Activated naive CD4-positive, alpha-beta T cell treated with anti-CD3 and anti-CD28 coated beads, Interleukin-2, amount 50 U/mL, for 24 hours (primary cell): ENCODE data around the gene PCGF2.

ENCODE experiments used
- H3K27ac Mint-ChIP-seq: one replicate; pipeline ENCODE4 v1.8.0; 2021; ENCODE audit warnings: mild to moderate bottlenecking, mixed read lengths
- H3K27me3 Mint-ChIP-seq: one replicate; pipeline ENCODE4 v1.8.0; 2021; ENCODE audit warnings: mixed read lengths
- H3K36me3 Mint-ChIP-seq: one replicate; pipeline ENCODE4 v1.8.0; 2021; ENCODE audit warnings: mixed read lengths
- H3K4me1 Mint-ChIP-seq: one replicate; pipeline ENCODE4 v1.8.0; 2021; ENCODE audit warnings: mixed read lengths
- H3K4me3 Mint-ChIP-seq: one replicate; pipeline ENCODE4 v1.8.0; 2021; ENCODE audit warnings: mild to moderate bottlenecking, mixed read lengths
- H3K9me3 Mint-ChIP-seq: one replicate; pipeline ENCODE4 v1.8.0; 2021; ENCODE audit warnings: mixed read lengths

PCGF2 gene

GRCh38 chr17:38766341-38766740 is 18.2 kb upstream of the PCGF2 start:
- Mint-ChIP-seq H3K36me3 (peaks cover 17% of the 10 kb centered on the region), H3K9me3 (no peaks in the 10 kb centered on the region), H3K27me3 (no peaks in the 10 kb centered on the region), H3K27ac (peak overlapping the region; percentile 26), H3K4me3 (no peak overlapping the region), H3K4me1 (peaks cover 5% of the 10 kb centered on the region)

DNA sequence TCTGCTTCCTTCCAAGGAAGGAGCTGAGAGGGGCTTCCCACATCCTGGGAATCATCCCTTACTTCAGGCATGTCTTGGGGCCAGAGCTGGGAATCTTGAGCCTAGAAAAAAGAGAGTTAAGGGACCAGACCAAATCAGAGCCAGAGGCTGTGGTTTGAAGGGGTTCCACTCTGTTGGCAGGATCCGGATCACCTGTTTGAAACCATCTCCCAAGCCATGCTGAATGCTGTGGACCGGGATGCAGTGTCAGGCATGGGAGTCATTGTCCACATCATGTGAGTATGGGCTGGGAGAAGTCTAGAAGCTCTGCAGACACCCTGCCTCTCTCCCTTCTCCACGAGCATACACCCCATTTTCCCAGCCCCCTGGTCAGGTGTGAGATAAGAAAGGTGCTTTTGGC is 14.1 kb upstream of the PCGF2 start:
- Mint-ChIP-seq H3K9me3 (no peaks in the 10 kb centered on the region), H3K36me3 (peaks cover 17% of the 10 kb centered on the region), H3K4me3 (no peak overlapping the region), H3K27ac (peak overlapping the region; percentile 51), H3K4me1 (peaks cover 13% of the 10 kb centered on the region), H3K27me3 (no peaks in the 10 kb centered on the region)

DNA sequence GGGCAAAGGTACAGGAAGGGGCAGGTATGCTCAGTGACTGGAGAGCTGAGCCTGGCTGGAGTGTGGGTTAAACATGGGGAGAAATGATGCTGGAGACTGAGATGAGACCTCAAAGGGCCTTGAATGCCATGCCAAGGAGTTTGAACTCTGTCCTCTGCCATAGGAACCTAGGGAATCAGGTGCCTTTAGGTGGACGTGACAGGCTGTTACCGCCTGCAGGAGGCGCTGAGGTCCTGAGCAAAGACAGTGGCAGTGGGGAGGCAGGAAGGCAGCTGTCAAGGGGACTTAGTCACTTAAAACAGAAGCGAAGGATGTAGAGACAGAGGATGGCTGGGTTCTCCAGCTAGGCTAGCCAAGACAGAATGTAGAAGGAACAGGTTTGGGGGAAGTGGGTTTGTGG is 13.5 kb upstream of the PCGF2 start:
- H3K4me3 Mint-ChIP-seq, result no peak overlapping the region
- H3K27me3 Mint-ChIP-seq, result no peaks in the 10 kb centered on the region
- no peaks in the 10 kb centered on the region for H3K9me3 Mint-ChIP-seq
- peak overlapping the region; percentile 75 for H3K27ac Mint-ChIP-seq
- H3K4me1 Mint-ChIP-seq, result peaks cover 13% of the 10 kb centered on the region
- H3K36me3 Mint-ChIP-seq, result peaks cover 17% of the 10 kb centered on the region

- Mint-ChIP-seq H3K36me3 (peaks cover 13% of the 10 kb centered on the region), H3K9me3 (no peaks in the 10 kb centered on the region), H3K27me3 (peaks cover 6% of the 10 kb centered on the region), H3K27ac (peak overlapping the region; percentile 100), H3K4me3 (peak overlapping the region; percentile 98), H3K4me1 (peaks cover 40% of the 10 kb centered on the region)
Observed at GRCh38 chr17:38753071-38753506, 5.0 kb upstream of the PCGF2 start.

GRCh38 chr17:38752308-38753070 is 4.4 kb upstream of the PCGF2 start, which contains the start of gene PSMB3:
Gene PSMB3, plus strand, starts transcription at chr17:38752741. Its CDS starts 86 bp downstream, at chr17:38752827.
- H3K4me1 Mint-ChIP-seq, result peaks cover 40% of the 10 kb centered on the region
- peak within 1 kb of the TSS; percentile 98 for H3K4me3 Mint-ChIP-seq
- peak within 1 kb of the TSS; percentile 100 for H3K27ac Mint-ChIP-seq
- H3K36me3 Mint-ChIP-seq, result peaks cover 13% of the 10 kb centered on the region
- peaks cover 8% of the 10 kb centered on the region for H3K27me3 Mint-ChIP-seq
- no peaks in the 10 kb centered on the region for H3K9me3 Mint-ChIP-seq

DNA sequence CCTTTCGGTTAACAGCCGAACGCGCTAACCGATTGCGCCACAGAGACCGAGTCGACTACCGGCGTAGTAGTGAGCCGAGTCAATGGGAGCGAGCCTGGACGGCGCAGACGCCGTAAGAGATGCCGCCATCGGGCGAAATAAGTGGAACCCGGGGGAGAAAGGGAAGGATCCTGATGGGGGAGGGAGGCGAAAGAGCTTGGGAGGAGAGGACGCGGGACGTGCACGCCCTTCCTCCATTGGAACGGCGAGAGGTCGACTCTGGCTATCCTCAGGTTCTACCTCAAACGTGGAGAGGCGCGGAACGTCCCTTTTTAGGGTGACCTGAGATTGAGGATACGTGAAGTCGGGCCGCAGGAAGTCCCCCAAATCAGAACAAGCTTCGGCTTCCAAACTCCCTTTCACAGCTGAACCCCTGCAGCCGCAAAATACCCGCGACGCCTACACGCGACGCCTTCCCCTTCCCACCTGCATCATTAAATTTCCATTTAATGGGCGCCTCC is 3.7 kb upstream of the PCGF2 start:
- Mint-ChIP-seq H3K36me3 (peaks cover 13% of the 10 kb centered on the region), H3K4me3 (peak overlapping the region; percentile 98), H3K27ac (peak overlapping the region; percentile 100), H3K9me3 (no peaks in the 10 kb centered on the region), H3K27me3 (peaks cover 9% of the 10 kb centered on the region), H3K4me1 (peaks cover 41% of the 10 kb centered on the region)

GRCh38 chr17:38751144-38751807 is 3.1 kb upstream of the PCGF2 start:
- Mint-ChIP-seq H3K36me3 (peaks cover 13% of the 10 kb centered on the region), H3K9me3 (no peaks in the 10 kb centered on the region), H3K27me3 (peaks cover 13% of the 10 kb centered on the region), H3K4me3 (peak overlapping the region; percentile 98), H3K4me1 (peaks cover 47% of the 10 kb centered on the region), H3K27ac (peak overlapping the region; percentile 100)

DNA sequence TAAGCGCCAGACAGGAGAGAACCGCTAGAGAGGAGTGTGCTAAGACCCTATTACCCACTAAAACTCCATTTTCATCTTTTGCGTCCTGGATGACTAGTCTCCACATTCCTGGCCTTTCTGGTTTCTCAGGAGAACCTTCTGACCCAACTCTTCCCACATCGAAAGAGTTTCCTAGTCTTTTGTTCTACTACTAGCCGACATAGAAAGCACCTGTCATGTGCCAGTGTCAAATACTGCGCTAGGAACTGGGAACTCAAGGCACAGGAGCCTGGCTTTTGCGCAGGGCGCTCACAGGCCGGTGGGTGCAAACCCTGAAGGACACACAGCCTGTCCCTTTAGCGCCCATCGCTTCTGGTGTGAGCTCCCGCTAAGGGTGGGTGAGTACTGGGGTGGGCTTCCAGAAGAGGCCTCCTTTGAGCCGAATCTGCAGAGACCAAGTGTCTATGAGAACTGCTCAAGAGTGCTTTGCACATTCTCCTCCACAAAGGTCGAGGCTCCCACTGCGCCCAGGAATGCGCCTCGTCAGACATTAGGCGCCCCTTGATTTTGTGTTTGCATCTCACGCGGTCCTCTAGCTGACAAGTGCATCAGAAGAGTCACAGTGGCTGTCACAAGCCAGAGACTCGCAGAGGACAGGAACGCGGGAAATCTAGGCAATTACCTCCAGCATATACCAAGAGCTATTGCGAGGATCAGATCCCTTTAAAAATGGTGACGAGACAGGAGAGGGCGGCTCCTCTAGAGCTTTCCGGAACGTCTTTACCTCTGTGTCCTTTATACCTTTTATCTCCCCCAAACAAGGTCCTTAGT is 2.4 kb upstream of the PCGF2 start:
- Mint-ChIP-seq H3K4me3 (peak overlapping the region; percentile 98), H3K4me1 (peaks cover 42% of the 10 kb centered on the region), H3K27ac (peak overlapping the region; percentile 100), H3K27me3 (peaks cover 16% of the 10 kb centered on the region), H3K9me3 (no peaks in the 10 kb centered on the region), H3K36me3 (peaks cover 13% of the 10 kb centered on the region)

DNA sequence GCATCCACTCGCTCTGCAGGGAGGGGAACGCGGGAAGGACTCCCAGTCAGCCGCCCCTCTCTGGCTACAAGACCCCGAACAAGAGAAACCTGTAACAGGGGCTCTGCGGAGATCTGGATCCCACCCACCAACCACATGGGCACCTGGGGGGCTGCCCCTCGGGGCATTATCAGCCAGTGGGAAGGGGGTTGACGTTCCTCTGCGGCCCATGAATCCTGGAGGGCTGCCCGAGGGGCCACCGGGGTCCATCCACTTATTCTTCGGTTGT is 1.8 kb upstream of the PCGF2 start:
- Mint-ChIP-seq H3K9me3 (no peaks in the 10 kb centered on the region), H3K36me3 (peaks cover 12% of the 10 kb centered on the region), H3K27me3 (peaks cover 16% of the 10 kb centered on the region), H3K27ac (no peak overlapping the region), H3K4me1 (peaks cover 42% of the 10 kb centered on the region), H3K4me3 (peak overlapping the region; percentile 98)

DNA sequence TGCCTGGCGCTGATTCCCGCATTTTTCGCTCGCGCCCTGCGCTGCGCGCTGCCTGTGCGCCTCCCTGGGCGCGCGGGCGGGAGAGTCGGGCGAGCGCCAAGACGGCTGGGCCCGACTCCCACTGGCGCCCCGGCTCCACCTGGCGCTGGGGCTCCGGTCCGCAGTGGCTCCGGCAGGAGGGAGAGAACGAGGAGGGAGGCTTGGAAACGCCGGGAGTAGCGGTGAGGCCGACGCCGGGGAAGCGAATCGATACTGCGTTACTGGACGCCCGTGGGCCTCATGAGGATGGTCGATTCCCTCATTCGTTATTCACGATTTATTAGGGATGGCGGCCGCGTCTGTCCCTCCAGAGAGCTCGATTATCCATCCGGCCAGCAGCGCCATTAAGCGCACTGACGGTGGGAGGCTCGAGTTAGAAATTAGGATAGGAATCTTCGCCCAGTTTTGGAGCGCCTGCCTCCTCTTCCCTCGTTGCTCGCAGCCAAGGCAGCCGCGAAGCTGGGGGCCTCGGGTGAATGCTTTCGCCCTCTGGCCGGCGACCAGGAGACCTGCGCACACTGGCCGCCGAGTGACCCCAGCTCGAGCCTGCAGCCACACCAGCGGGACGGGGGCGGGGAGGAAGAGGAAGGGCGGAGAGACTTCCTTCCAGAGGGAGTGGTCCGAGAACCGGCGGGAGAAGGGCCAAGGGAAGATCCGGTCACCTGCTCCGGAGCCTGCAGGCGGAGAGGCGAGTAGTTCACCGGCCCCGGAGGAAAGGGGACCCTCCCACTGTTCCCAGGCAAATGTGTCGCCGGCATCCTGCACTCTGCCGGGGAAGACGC is 1.3 kb upstream of the PCGF2 start:
- H3K36me3 Mint-ChIP-seq, result peaks cover 9% of the 10 kb centered on the region

GRCh38 chr17:38748892-38749222 is 721 bp upstream of the PCGF2 start:
- H3K4me3 Mint-ChIP-seq, result peak overlapping the region; percentile 47
- peaks cover 8% of the 10 kb centered on the region for H3K36me3 Mint-ChIP-seq
- H3K4me1 Mint-ChIP-seq, result peaks cover 35% of the 10 kb centered on the region
- H3K27me3 Mint-ChIP-seq, result peaks cover 16% of the 10 kb centered on the region
- no peak overlapping the region for H3K27ac Mint-ChIP-seq
- H3K9me3 Mint-ChIP-seq, result no peaks in the 10 kb centered on the region

More for the DNA sequence above, 1.3 kb upstream of the PCGF2 start:
- peaks cover 39% of the 10 kb centered on the region for H3K4me1 Mint-ChIP-seq
- H3K9me3 Mint-ChIP-seq, result no peaks in the 10 kb centered on the region
- H3K27me3 Mint-ChIP-seq, result peaks cover 16% of the 10 kb centered on the region
- peak overlapping the region; percentile 98 for H3K4me3 Mint-ChIP-seq
- H3K27ac Mint-ChIP-seq, result no peak overlapping the region

DNA sequence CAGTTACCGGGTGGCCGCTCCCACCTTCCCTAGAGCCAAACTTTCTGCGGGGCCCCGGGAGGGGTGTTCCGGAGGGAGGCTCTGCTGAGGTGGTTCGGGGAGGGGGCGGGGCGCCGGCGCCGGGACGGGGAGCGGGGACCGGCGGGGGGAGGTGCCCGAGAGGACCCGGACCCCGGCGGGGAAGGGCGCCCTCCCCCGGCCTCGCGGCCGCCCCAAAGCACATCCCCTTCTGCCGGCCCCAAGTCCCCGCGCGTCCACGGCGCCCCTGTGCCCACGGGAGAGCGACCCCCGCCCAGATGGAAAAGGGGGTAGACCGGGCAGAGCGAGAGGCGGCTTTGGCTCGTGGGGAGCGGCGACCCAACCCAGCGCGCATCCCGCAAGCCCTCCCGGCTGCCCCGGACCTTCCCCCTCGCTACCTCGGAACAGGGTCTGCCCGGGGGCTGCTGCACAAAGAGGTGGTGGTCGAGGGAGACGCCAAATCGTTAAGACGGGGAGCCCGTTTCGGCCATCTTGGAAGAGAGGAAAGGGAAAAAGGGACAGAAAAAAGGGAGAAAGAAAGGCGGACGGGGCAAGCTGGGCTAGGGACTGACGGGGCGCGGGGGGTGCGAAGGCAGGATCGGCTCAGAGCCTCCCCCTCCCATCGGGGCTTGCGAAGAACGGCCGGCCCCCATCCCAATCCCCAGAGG is 530 bp downstream of the PCGF2 start:
- Mint-ChIP-seq H3K9me3 (no peaks in the 10 kb centered on the region), H3K27me3 (peaks cover 17% of the 10 kb centered on the region), H3K27ac (no peak overlapping the region), H3K4me3 (peak overlapping the region; percentile 66), H3K36me3 (peaks cover 3% of the 10 kb centered on the region), H3K4me1 (peaks cover 29% of the 10 kb centered on the region)

DNA sequence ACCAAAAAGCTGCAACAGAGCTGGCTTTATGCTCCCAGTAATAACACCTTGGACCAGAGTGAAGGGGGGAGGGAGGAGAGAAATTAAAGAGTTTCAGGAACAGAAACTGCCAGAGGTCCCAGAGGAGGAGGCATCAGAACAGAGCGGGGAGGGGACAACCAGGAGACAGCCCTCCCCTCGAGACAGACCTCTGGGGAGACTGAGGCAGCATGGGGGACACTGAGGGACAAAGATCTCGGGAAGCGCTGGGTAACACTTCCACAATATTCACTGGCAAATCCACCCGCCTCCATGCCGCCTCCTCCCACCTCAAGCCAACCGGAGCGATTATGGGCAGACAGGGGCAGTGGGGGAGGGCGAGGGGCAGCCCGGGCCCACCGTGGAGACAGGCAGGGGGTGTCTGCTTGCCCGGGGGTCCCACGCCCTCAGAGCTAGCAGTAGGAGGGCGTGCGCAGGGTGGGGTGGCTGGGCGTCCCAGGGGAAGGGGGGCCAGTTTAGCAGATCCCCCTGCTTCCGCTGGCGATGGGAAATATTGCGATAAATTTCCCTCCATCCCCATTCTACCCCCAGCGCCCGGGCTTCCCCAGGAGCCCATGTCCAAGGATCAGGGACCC is 1.2 kb downstream of the PCGF2 start:
- peaks cover 19% of the 10 kb centered on the region for H3K27me3 Mint-ChIP-seq
- H3K36me3 Mint-ChIP-seq, result peaks cover 1% of the 10 kb centered on the region
- H3K9me3 Mint-ChIP-seq, result no peaks in the 10 kb centered on the region
- peak overlapping the region; percentile 60 for H3K4me3 Mint-ChIP-seq
- H3K27ac Mint-ChIP-seq, result no peak overlapping the region
- H3K4me1 Mint-ChIP-seq, result peaks cover 27% of the 10 kb centered on the region
